Embryonic facial prominence (tissue), 1 donor: ENCODE data around the gene RPS6KA5.
"Not testable (repeated sequence)": the region's sequence is repeated elsewhere in the genome, so short reads cannot be mapped to it uniquely, and the experiment has no call there.

Experiments
- DNase-seq: peaks from one replicate; pipeline ENCODE4 v3.0.0-alpha.2; 2016; ENCODE audit errors: extremely low spot score

RPS6KA5 gene

GRCh38 chr14:91029456-91030217, 30.8 kb downstream of the RPS6KA5 start:
- no peak for DNase-seq

- peak; percentile 10 for DNase-seq
Observed at GRCh38 chr14:91027561-91027960, 32.9 kb downstream of the RPS6KA5 start.

- DNase-seq: not testable (repeated sequence)
Observed at GRCh38 chr14:91022622-91023028, 37.8 kb downstream of the RPS6KA5 start.

GRCh38 chr14:91021991-91022621, 38.3 kb downstream of the RPS6KA5 start:
- no peak for DNase-seq

- no peak for DNase-seq
Observed at GRCh38 chr14:91021115-91021514, 39.3 kb downstream of the RPS6KA5 start.

- DNase-seq: no peak
Observed at GRCh38 chr14:91019673-91020072, 40.8 kb downstream of the RPS6KA5 start.

- DNase-seq: no peak
Observed at GRCh38 chr14:91018481-91018880, 42.0 kb downstream of the RPS6KA5 start.

GRCh38 chr14:91016800-91017410, 43.5 kb downstream of the RPS6KA5 start:
- DNase-seq: no peak

- DNase-seq: no peak
Observed at GRCh38 chr14:91015435-91015834, 45.0 kb downstream of the RPS6KA5 start.

- no peak for DNase-seq
Observed at GRCh38 chr14:91012045-91012444, 48.4 kb downstream of the RPS6KA5 start.

GRCh38 chr14:91010153-91010533, 50.3 kb downstream of the RPS6KA5 start:
- no peak for DNase-seq

GRCh38 chr14:91009501-91010152, 50.8 kb downstream of the RPS6KA5 start:
- DNase-seq: no peak

GRCh38 chr14:91008759-91009409, 51.6 kb downstream of the RPS6KA5 start:
- DNase-seq: no peak

GRCh38 chr14:91005716-91006115, 54.7 kb downstream of the RPS6KA5 start:
- DNase-seq: no peak

- DNase-seq: peak; percentile 30
Observed at GRCh38 chr14:91004987-91005386, 55.5 kb downstream of the RPS6KA5 start.

- DNase-seq: no peak
Observed at GRCh38 chr14:90999299-90999698, 61.1 kb downstream of the RPS6KA5 start.

GRCh38 chr14:90996967-90997366, 63.5 kb downstream of the RPS6KA5 start:
- no peak for DNase-seq

GRCh38 chr14:90995785-90996184, 64.7 kb downstream of the RPS6KA5 start:
- no peak for DNase-seq

- DNase-seq: no peak
Observed at GRCh38 chr14:90993792-90994191, 66.6 kb downstream of the RPS6KA5 start.

GRCh38 chr14:90991690-90992443, 68.6 kb downstream of the RPS6KA5 start:
- no peak for DNase-seq

- no peak for DNase-seq
Observed at GRCh38 chr14:90990141-90990540, 70.3 kb downstream of the RPS6KA5 start.
